GM21528 (cell line): ENCODE measurements around the gene MINDY4B.

ENCODE experiments used
- ATAC-seq: cut with Tn5 transposase; IDR thresholded peaks from one replicate; pipeline ENCODE4 v1.9.1; 2021; ENCODE audit warnings: mild to moderate bottlenecking, moderate library complexity; ENCODE audit not compliant: unreplicated experiment, low FRiP score

Gene MINDY4B

DNA sequence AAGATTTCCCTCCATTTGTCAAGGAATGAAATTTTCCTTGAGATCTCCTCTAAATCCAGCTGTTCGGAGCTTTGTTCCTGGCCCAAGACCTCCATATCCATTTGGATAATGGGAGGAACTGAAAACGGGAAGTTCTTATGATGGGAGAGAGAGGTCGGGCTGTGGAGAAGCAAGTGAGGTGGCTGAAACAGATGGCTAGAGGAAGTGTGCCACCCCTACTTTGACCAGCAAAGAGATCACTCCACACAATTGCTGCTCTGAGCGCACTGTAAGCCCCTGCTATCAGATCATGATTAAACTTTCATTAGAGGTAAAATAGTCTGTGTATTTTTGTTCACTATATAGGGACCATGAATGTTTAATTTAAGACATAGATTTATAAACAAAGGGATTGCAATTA, at the start of gene MINDY4B:
Gene MINDY4B, minus strand, starts transcription at position 101 of the 400 bp plus-strand sequence. Its CDS starts 0 bp downstream, at position 101.
- ATAC-seq: no peak

DNA sequence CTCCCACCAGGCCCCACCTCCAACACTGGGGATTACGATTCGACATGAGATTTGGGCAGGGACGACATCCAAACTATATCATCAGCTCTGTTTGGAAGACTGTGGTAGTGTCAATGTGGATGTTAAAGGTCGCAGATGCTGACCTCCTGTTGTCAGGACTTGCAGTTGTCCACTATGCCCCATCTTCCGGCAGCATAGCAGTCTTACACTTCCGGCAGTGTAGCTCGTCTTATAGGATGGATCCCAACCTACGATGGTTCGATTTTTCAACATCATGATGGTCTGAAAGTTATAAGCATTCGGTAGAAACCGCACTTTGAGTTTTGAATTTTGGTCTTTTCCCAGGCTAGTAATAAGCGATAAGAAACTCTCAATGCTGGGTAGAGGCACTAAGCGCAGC, 46.7 kb upstream of the MINDY4B start:
- ATAC-seq: no peak

DNA sequence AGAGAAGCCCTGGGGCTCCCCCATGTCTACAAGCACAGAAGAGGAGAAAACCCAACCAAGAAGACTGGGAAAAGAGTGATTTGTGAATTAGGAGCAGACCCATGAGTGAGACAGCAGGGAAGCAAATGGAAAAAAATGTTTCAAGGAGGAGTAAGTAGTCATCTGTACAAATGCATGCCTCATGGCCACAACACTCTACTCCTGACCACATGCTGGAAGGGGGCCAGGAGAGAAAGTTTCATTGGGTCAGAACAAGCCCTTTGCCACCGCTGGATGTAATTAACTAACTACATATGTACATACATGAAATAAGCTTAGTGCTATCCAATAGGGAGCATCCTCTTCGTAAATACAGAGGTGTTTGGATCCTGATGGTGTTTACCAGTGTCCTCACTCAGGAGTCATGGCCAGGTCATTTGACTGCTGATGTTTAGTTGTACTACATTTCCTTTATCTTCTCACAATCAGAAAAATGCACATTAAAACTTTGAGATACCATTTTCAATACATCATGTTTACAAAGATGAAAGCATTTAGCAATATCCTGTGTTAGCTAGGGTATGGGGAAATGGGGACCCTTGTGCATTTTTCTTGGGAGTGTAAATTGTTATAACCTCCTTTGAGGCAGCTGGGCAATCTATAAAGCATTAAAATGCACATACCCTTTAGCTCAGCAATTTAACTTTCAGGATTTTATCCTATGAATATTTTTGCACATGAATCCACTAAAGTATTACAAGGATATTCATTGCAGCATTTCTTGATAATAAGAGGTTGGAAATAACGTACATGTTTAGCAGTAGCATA, 40.2 kb upstream of the MINDY4B start:
- no peak for ATAC-seq

GRCh38 chr3:150942221-150942620, 37.0 kb upstream of the MINDY4B start:
- no peak for ATAC-seq

- ATAC-seq: peak; percentile 75
These were observed 31.5 kb upstream of the MINDY4B start for GRCh38 chr3:150936693-150937092.

DNA sequence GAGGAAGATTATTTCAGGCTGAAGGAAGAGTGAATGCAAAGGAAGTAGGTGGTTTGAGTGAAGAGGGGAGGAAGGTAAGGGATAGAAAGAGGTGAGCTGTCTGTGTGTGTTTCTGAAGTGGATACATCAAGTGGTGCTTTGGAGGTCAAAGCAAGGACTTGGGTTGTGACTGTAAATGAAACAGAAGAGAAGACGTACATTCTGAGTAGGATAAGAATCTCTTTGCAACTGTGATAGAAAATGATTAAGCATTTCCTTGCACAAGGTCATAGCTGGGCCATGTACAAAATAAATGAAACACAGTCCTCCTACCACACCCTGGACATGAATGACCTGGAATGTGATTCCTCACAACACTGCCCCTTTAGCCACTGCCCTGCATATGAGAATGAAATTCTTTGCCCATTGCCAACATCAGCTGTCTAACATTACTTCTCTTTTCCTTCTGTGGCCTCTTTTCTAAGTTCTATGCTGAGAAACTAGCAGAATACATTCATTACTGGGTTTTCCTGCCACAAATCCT, 28.3 kb upstream of the MINDY4B start:
- ATAC-seq: no peak

GRCh38 chr3:150931745-150932144, 26.5 kb upstream of the MINDY4B start:
- ATAC-seq: no peak

GRCh38 chr3:150930839-150931238, 25.6 kb upstream of the MINDY4B start:
- no peak for ATAC-seq

- no peak for ATAC-seq
These were observed 23.0 kb upstream of the MINDY4B start for GRCh38 chr3:150928234-150928633.

DNA sequence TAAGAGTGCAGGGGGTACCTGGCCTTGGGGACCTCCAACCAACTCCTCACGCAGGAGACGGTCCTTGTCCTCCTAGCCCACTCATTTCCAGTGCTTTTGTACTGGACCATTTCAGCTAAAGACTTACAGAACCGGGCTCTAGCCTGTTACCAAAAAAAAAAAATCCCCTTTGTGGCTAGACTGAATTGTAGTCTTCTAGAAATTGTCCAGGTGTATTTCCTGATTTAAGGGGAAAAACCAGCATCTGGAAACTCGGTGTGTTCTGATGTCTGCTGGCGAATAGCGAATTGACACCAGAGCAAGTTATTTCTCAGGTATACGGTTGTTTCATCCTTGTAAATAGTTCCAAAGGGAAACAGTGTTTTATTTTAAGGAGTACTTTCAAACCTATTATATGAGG, 21.1 kb upstream of the MINDY4B start:
- no peak for ATAC-seq

DNA sequence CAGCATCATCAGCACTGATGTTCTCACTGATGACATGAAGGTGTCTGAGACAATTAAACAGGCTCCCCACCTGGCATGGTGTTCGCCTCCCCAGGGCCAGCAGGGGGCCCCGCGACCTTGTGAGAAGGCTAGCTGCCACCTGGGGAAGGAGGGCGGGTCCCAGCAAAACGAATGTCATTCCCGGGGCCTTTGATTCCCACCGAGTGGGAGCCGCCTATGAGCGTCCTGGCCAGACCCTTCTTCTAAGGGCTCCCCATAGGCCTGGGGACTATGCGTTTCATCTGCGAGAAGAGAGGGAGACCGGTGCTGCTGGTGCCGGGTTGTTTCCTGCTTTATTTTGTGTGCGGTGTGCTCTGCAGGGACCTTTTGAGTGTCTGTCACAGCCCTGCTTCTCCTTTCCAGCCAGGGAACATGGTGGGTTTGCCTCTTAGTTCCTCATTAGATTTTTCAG, 20.5 kb upstream of the MINDY4B start:
- peak; percentile 74 for ATAC-seq

GRCh38 chr3:150922611-150923010, 17.4 kb upstream of the MINDY4B start:
- no peak for ATAC-seq

GRCh38 chr3:150921209-150921608, 16.0 kb upstream of the MINDY4B start:
- ATAC-seq: no peak

GRCh38 chr3:150920236-150920635, 15.0 kb upstream of the MINDY4B start:
- ATAC-seq: no peak

- no peak for ATAC-seq
These were observed 12.7 kb upstream of the MINDY4B start for GRCh38 chr3:150917951-150918350.

GRCh38 chr3:150913133-150913922, 8.1 kb upstream of the MINDY4B start:
- ATAC-seq: no peak

DNA sequence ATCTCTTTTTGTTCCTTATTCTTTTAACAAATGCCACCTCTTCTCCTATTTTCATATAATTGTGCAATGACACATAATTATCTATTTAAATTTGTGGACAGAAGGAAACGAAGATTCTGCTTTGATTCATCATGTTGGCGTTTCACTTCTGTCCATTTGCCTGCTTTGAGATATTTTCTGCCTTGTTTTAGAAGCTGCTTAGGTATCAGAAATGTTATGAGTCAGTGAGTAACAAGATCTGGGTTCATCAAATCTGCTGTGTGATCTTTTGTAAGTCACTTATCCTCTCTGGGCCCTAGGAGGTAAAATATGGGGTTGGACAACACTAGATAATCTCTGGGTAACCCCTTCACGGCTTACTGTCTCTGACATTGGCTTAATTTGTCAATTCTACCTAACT, 7.3 kb upstream of the MINDY4B start:
- peak; percentile 57 for ATAC-seq

GRCh38 chr3:150911771-150912170, 6.5 kb upstream of the MINDY4B start:
- ATAC-seq: no peak

DNA sequence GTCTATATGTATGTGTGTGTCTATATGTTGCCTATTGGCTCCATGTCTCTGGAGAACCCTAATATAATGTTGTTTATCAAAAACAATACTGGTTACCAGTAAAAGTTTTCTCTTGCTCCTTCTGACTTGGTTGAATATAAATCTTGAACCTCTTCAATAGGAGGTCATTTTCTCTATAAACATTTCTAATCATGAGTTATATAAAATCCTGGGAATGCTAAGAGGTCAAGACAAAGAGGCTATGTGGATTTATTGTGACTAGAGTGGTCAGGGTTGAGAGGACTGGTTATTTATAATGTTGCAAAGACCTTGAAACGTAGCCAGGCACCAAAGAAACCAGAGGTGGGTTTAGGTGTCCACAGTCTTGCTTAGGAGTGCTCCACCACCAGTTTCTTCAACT, 1.2 kb upstream of the MINDY4B start:
- no peak for ATAC-seq

- ATAC-seq: no peak
These were observed 507 bp upstream of the MINDY4B start for GRCh38 chr3:150905746-150906145.

DNA sequence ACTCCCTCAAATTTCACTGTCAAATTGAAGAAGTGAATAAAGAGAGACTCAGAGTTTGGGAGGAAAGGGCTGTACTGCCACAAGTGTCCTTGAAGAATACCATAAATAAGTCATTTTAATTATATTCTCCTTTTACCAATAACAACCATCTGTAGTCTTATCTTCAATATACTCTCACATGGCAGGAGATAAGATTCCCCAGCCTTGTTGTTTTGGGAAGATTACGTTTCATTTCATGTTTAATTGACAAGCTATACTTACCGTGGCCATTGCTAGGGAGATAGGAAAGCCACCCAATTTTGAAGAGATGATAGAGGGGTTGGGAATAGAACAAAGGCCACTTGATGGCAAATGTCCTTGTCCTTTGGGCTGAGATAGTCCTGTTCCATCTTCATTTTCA, 2.3 kb downstream of the MINDY4B start:
- ATAC-seq: no peak
